ENCODE measurements around the gene SPRY4.
"Not testable (repeated sequence)": the region's sequence is repeated elsewhere in the genome, so short reads cannot be mapped to it uniquely, and the experiment has no call there.

The SPRY4 gene

GRCh38 chr5:142314109-142314508, 10.7 kb downstream of the SPRY4 start:
- DNase-seq, result no peak

- DNase-seq, result no peak
These were observed 11.1 kb downstream of the SPRY4 start for GRCh38 chr5:142313682-142314081.

- DNase-seq, result no peak
These were observed 11.5 kb downstream of the SPRY4 start for GRCh38 chr5:142313275-142313674.

GRCh38 chr5:142312399-142312798, 12.4 kb downstream of the SPRY4 start:
- no peak for DNase-seq

- no peak for DNase-seq
These were observed 13.1 kb downstream of the SPRY4 start for GRCh38 chr5:142311725-142312124.

- no peak for DNase-seq
These were observed 14.0 kb downstream of the SPRY4 start for GRCh38 chr5:142310803-142311202.

- no peak for DNase-seq
These were observed 15.0 kb downstream of the SPRY4 start for GRCh38 chr5:142309747-142310318.

GRCh38 chr5:142308358-142308757, 16.5 kb downstream of the SPRY4 start:
- DNase-seq, result no peak

- no peak for DNase-seq
These were observed 17.5 kb downstream of the SPRY4 start for GRCh38 chr5:142307146-142307890.

- no peak for DNase-seq
These were observed 18.7 kb downstream of the SPRY4 start for GRCh38 chr5:142306077-142306502.

- DNase-seq, result no peak
These were observed 19.6 kb downstream of the SPRY4 start for GRCh38 chr5:142305211-142305610.

GRCh38 chr5:142304013-142304701, 20.7 kb downstream of the SPRY4 start:
- DNase-seq, result no peak

GRCh38 chr5:142303565-142303964, 21.3 kb downstream of the SPRY4 start:
- no peak for DNase-seq

- no peak for DNase-seq
These were observed 23.3 kb downstream of the SPRY4 start for GRCh38 chr5:142301540-142301939.

GRCh38 chr5:142300677-142301076, 24.1 kb downstream of the SPRY4 start:
- no peak for DNase-seq

- DNase-seq, result no peak
These were observed 26.0 kb downstream of the SPRY4 start for GRCh38 chr5:142298789-142299188.

- not testable (repeated sequence) for DNase-seq
These were observed 27.0 kb downstream of the SPRY4 start for GRCh38 chr5:142297786-142298185.

GRCh38 chr5:142296914-142297417, 27.9 kb downstream of the SPRY4 start:
- no peak for DNase-seq

GRCh38 chr5:142295960-142296860, 28.6 kb downstream of the SPRY4 start:
- DNase-seq, result no peak

GRCh38 chr5:142295084-142295758, 29.6 kb downstream of the SPRY4 start:
- no peak for DNase-seq

- no peak for DNase-seq
These were observed 31.3 kb downstream of the SPRY4 start for GRCh38 chr5:142293486-142293885.

- DNase-seq, result no peak
These were observed 32.0 kb downstream of the SPRY4 start for GRCh38 chr5:142292808-142293207.
